GM12878 (cell line): ENCODE data around the gene ZDHHC18. TPM values are rescaled to one million over a fixed set of nuclear protein-coding genes. Genes with fewer than 3 reads are reported as not detected.

Source experiments
- BACH1 ChIP-seq: fragments of 450-650 bp; IDR thresholded peaks from 2 replicates; pipeline ENCODE4 v1.6.1; 2017; ENCODE audit warnings: mild to moderate bottlenecking, borderline replicate concordance
- BCL11A ChIP-seq: IDR thresholded peaks from 2 replicates; pipeline ENCODE4 v1.6.1; 2011; ENCODE audit warnings: low read depth, low read length
- BRCA1 ChIP-seq: IDR thresholded peaks from 2 replicates; pipeline ENCODE4 v1.6.1; 2011; ENCODE audit warnings: low read depth, low read length, improper control_type of control experiment
- CREB1 ChIP-seq: IDR thresholded peaks from 2 replicates; pipeline ENCODE4 v1.6.1; 2012; ENCODE audit warnings: low read depth, mild to moderate bottlenecking, inconsistent platforms
- EED ChIP-seq: sonication (generic); IDR thresholded peaks from 2 replicates; pipeline ENCODE4 v1.6.1; 2016; ENCODE audit warnings: antibody characterized with exemption, low read depth
- ELK1 ChIP-seq: IDR thresholded peaks from 2 replicates; pipeline ENCODE4 v1.6.1; 2012; ENCODE audit warnings: low read depth, low read length, improper control_type of control experiment
- ESRRA ChIP-seq: IDR thresholded peaks from 2 replicates; pipeline ENCODE4 v1.6.1; 2012; ENCODE audit warnings: mild to moderate bottlenecking, low read length, improper control_type of control experiment
- ETV6 ChIP-seq, 2 experiments: fragments of 450-650 bp in 1 of 2; IDR thresholded peaks in 1 of 2; conservative IDR thresholded peaks in 1 of 2; 2 replicates each; pipeline ENCODE4 v1.6.1; 2014; ENCODE audit warnings: antibody characterized with exemption in 1 of 2, borderline replicate concordance in 1 of 2, low read depth in 1 of 2, mild to moderate bottlenecking in 1 of 2, moderate library complexity in 1 of 2
- GATAD2B ChIP-seq: fragments of 450-650 bp; conservative IDR thresholded peaks from 2 replicates; pipeline ENCODE4 v1.6.1; 2017; ENCODE audit warnings: low read depth, mild to moderate bottlenecking, moderate library complexity
- IKZF2 ChIP-seq, 2 experiments: fragments of 450-650 bp; IDR thresholded peaks; 2 replicates each; pipeline ENCODE4 v1.6.1; 2017; ENCODE audit warnings: mild to moderate bottlenecking in 2 of 2, moderate library complexity in 2 of 2
- JUNB ChIP-seq: IDR thresholded peaks from 2 replicates; pipeline ENCODE4 v1.6.1; 2016; ENCODE audit warnings: antibody characterized with exemption, mild to moderate bottlenecking
- KDM1A ChIP-seq: fragments of 200-600 bp; sonication (generic); IDR thresholded peaks from 2 replicates; pipeline ENCODE4 v1.6.1; 2016; ENCODE audit warnings: borderline replicate concordance
- LARP7 ChIP-seq: fragments of 450-650 bp; IDR thresholded peaks from 2 replicates; pipeline ENCODE4 v1.6.1; 2017; ENCODE audit warnings: mild to moderate bottlenecking
- MTA2 ChIP-seq: fragments of 450-650 bp; IDR thresholded peaks from 2 replicates; pipeline ENCODE4 v1.6.1; 2016; ENCODE audit warnings: low read depth, mild to moderate bottlenecking, moderate library complexity
- MTA3 ChIP-seq: IDR thresholded peaks from 2 replicates; pipeline ENCODE4 v1.6.1; 2012; ENCODE audit warnings: low read length, inconsistent platforms, borderline replicate concordance
- NBN ChIP-seq: fragments of 450-650 bp; IDR thresholded peaks from 2 replicates; pipeline ENCODE4 v1.6.1; 2016
- NFYB ChIP-seq: IDR thresholded peaks from 2 replicates; pipeline ENCODE4 v1.6.1; 2011; ENCODE audit warnings: low read depth, mild to moderate bottlenecking, low read length, improper control_type of control experiment, moderate library complexity; ENCODE audit not compliant: insufficient read depth
- PAX5 ChIP-seq: IDR thresholded peaks from 2 replicates; pipeline ENCODE4 v1.6.1; 2011; ENCODE audit warnings: low read depth, low read length, borderline replicate concordance
- POLR2A ChIP-seq: IDR thresholded peaks from 2 replicates; pipeline ENCODE4 v1.6.1; 2011; ENCODE audit warnings: low read depth, mild to moderate bottlenecking, low read length
- POLR2AphosphoS5 ChIP-seq: IDR thresholded peaks from 2 replicates; pipeline ENCODE4 v1.6.1; 2011; ENCODE audit warnings: mild to moderate bottlenecking, low read length, inconsistent platforms
- RAD21 ChIP-seq: IDR thresholded peaks from 2 replicates; pipeline ENCODE4 v1.6.1; 2011; ENCODE audit warnings: mild to moderate bottlenecking, low read depth, low read length, moderate library complexity; ENCODE audit not compliant: insufficient read depth
- RB1 ChIP-seq: fragments of 450-650 bp; formaldehyde crosslinking; IDR thresholded peaks from 2 replicates; pipeline ENCODE4 v1.6.1; 2017; ENCODE audit warnings: mild to moderate bottlenecking, borderline replicate concordance
- SMAD1 ChIP-seq: fragments of 450-650 bp; IDR thresholded peaks from 2 replicates; pipeline ENCODE4 v1.6.1; 2018; ENCODE audit warnings: mild to moderate bottlenecking, low read depth; ENCODE audit not compliant: partially characterized antibody
- SP1 ChIP-seq: IDR thresholded peaks from one replicate; pipeline ENCODE4 v1.6.1; 2011; ENCODE audit warnings: low read depth, low read length
- SREBF2 ChIP-seq: IDR thresholded peaks from 2 replicates; pipeline ENCODE4 v1.6.1; 2012; ENCODE audit warnings: mild to moderate bottlenecking, low read length
- WRNIP1 ChIP-seq: IDR thresholded peaks from 2 replicates; pipeline ENCODE4 v1.6.1; 2011; ENCODE audit warnings: low read depth, low read length, improper control_type of control experiment, borderline replicate concordance
- ZNF217 ChIP-seq: fragments of 450-650 bp; IDR thresholded peaks from 2 replicates; pipeline ENCODE4 v1.6.1; 2017; ENCODE audit warnings: antibody characterized with exemption, mild to moderate bottlenecking
- polyA plus RNA-seq, 11 experiments: library from polyadenylated mRNA; depleted of rRNA in 4 of 11; unstranded in 6 of 11; stranded (reverse) in 5 of 11; fragments of >200 nt; fragmentation: Nextera tagmentation in 4 of 11; fragmentation: Illumina TruSeq in 1 of 11; extraction: Ambion mirVana in 4 of 11; extraction: Trizol in 1 of 11; gene quantifications; 1 replicate in 1 of 11; 2 replicates in 10 of 11; pipeline versions ENCODE4 v1.2.1 to v1.2.3, GENCODE V29; 2011 to 2016; ENCODE audit warnings: inconsistent platforms in 2 of 11, missing spikeins in 2 of 11, low read depth in 1 of 11
- total RNA-seq, 4 experiments: library from RNA; depleted of rRNA in 3 of 4; stranded (reverse); fragments of >200 nt in 3 of 4; fragmentation: Illumina TruSeq in 1 of 4; extraction: Trizol in 1 of 4; gene quantifications; 2 replicates each; pipeline versions ENCODE4 v1.2.1 to v1.2.3, GENCODE V29; 2013 to 2021
- TF ChIP-seq, protein P1 (sequence below): fragments of 450-650 bp; IDR thresholded peaks from 2 replicates; pipeline ENCODE4 v1.6.1; 2016; ENCODE audit warnings: mild to moderate bottlenecking
- TF ChIP-seq, protein P2 (sequence below): fragments of 450-650 bp; conservative IDR thresholded peaks from 2 replicates; pipeline ENCODE4 v1.6.1; 2017; ENCODE audit warnings: mild to moderate bottlenecking, moderate library complexity

Gene ZDHHC18
- total and polyA plus RNA-seq, 10 of the 15 experiments (the other 5 are each of a cell fraction or from before 2014, with no cell fraction given) = 0.40 to 81.2 (median 21.3) TPM

DNA sequence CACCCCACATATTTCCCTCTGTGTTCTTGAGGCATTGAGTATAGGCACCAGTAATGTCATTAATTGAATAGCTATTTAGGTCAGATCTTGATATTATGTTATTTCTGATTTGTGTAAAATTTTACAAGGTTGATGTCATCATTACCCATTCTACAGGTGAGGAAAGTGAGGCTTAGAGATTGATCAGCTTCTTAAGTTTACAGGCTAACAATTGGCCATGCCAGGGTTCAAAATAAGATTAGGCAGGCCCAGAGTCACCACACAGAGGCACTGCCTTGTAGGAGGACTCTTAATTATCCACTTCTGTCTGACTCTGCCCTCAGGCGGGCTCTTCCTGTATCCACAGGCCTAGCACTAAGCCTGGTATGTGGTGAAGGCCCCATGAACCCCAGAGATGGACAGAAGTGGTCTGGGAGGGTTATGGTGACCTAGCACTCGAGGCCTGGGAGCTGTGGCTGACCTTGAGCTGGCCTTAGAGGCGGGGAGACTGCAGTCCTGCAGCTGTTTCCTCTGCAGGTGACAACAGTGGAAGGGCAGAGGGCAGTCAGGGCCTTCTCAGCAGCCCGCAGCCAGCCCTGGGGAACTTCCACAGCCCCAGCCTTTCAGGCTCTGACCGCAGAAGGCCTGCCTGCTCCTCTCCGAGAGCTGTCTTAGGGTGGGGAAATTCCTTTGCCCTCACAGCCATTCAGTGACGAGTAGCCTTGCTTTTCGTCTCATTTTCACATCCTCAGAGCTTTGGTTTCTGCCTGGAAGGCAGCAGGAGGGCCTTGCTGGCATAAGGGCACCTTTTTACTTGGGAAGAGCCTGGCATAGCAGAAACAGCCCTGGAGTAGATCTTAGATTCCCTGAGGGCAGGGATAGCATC is 12.2 kb downstream of the ZDHHC18 start (continued):
- TF ChIP-seq, protein P1, sequence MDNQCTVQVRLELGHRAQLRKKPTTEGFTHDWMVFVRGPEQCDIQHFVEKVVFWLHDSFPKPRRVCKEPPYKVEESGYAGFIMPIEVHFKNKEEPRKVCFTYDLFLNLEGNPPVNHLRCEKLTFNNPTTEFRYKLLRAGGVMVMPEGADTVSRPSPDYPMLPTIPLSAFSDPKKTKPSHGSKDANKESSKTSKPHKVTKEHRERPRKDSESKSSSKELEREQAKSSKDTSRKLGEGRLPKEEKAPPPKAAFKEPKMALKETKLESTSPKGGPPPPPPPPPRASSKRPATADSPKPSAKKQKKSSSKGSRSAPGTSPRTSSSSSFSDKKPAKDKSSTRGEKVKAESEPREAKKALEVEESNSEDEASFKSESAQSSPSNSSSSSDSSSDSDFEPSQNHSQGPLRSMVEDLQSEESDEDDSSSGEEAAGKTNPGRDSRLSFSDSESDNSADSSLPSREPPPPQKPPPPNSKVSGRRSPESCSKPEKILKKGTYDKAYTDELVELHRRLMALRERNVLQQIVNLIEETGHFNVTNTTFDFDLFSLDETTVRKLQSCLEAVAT = peak; percentile 81
- TF ChIP-seq JUNB = no peak
- TF ChIP-seq EED = peak; percentile 95
- peak; percentile 78 for TF ChIP-seq MTA2
- no peak for TF ChIP-seq SMAD1
- no peak for TF ChIP-seq RAD21
- TF ChIP-seq SREBF2 = no peak
- TF ChIP-seq PAX5 = peak; percentile 80
- TF ChIP-seq NBN = peak; percentile 94; the same call in 1 of the 2 replicates
- TF ChIP-seq RB1 = 0 out of 2 replicates have a peak, but pooled peaks have one; percentile 21
- TF ChIP-seq ELK1 = peak; percentile 62
- TF ChIP-seq, protein P2, sequence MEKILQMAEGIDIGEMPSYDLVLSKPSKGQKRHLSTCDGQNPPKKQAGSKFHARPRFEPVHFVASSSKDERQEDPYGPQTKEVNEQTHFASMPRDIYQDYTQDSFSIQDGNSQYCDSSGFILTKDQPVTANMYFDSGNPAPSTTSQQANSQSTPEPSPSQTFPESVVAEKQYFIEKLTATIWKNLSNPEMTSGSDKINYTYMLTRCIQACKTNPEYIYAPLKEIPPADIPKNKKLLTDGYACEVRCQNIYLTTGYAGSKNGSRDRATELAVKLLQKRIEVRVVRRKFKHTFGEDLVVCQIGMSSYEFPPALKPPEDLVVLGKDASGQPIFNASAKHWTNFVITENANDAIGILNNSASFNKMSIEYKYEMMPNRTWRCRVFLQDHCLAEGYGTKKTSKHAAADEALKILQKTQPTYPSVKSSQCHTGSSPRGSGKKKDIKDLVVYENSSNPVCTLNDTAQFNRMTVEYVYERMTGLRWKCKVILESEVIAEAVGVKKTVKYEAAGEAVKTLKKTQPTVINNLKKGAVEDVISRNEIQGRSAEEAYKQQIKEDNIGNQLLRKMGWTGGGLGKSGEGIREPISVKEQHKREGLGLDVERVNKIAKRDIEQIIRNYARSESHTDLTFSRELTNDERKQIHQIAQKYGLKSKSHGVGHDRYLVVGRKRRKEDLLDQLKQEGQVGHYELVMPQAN = peak; percentile 60
- peak; percentile 95 to 97 for TF ChIP-seq IKZF2 (IDR thresholded peaks at IDR 0.05)
- TF ChIP-seq ETV6 (conservative IDR thresholded peaks at IDR 0.05 in 1 of 2, IDR thresholded peaks at IDR 0.05 in 1 of 2; ENCODE audit: borderline replicate concordance in 1 of 2, low read depth in 1 of 2) = peak in 1 of 2 experiments; percentile 68; a peak in 1 of 4 replicates
- no peak for TF ChIP-seq KDM1A
- peak; percentile 69; the same call in 1 of the 2 replicates for TF ChIP-seq ZNF217
- TF ChIP-seq SP1 = peak; percentile 68
- 0 out of 2 replicates have a peak, but pooled peaks have one; percentile 26 for TF ChIP-seq NFYB
- TF ChIP-seq GATAD2B = peak; percentile 95
- TF ChIP-seq MTA3 = peak; percentile 91
- TF ChIP-seq BRCA1 = no peak
- TF ChIP-seq POLR2A = peak; percentile 45
- TF ChIP-seq WRNIP1 = 0 out of 2 replicates have a peak, but pooled peaks have one; percentile 89
- peak; percentile 69 for TF ChIP-seq CREB1
- TF ChIP-seq LARP7 = peak; percentile 63; the same call in 1 of the 2 replicates
- 0 out of 2 replicates have a peak, but pooled peaks have one; percentile 41 for TF ChIP-seq BCL11A
- peak; percentile 93 for TF ChIP-seq ESRRA
- TF ChIP-seq POLR2AphosphoS5 = peak; percentile 79
- TF ChIP-seq BACH1 = no peak; the same call in 1 of the 2 replicates
